ENCODE results near the gene KIF5C.

The KIF5C gene

DNA sequence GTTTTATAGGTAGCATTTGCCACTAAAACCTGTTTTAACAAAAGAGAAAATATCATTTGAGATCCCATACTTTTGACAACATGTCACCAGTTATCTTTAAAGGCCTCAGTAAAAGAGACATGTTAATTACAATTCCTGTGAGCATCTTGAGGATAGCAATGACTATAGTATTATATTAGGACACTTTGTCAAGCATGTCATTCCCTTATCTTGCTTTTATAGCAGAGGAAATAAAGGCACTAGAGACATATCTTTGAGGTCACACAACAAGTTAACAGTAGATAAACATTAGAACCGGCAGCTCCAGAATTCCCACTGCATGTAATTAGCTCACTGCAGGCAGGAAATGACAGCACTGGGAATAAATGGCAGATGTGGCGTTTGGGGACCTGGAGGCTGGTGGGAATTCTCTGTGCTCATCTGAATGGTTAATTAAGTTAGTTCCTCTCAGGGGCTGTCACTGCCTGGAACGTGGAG lies 189.4 kb downstream of the KIF5C start:
- TF ChIP-seq ZFP30 (CRISPR knock-in tag; IDR thresholded peaks at IDR 0.05) (no peak), ZNF565 (CRISPR knock-in tag; conservative IDR thresholded peaks at IDR 0.05; ENCODE audit: low read depth) (no peak), SNAI2 (CRISPR knock-in tag; IDR thresholded peaks at IDR 0.05) (0 out of 2 replicates have a peak, but pooled peaks have one; percentile 20), ESRRG (CRISPR knock-in tag; IDR thresholded peaks at IDR 0.05) (no peak), CSDC2 (CRISPR knock-in tag; IDR thresholded peaks at IDR 0.05) (no peak)
- TF ChIP-seq, protein P1, sequence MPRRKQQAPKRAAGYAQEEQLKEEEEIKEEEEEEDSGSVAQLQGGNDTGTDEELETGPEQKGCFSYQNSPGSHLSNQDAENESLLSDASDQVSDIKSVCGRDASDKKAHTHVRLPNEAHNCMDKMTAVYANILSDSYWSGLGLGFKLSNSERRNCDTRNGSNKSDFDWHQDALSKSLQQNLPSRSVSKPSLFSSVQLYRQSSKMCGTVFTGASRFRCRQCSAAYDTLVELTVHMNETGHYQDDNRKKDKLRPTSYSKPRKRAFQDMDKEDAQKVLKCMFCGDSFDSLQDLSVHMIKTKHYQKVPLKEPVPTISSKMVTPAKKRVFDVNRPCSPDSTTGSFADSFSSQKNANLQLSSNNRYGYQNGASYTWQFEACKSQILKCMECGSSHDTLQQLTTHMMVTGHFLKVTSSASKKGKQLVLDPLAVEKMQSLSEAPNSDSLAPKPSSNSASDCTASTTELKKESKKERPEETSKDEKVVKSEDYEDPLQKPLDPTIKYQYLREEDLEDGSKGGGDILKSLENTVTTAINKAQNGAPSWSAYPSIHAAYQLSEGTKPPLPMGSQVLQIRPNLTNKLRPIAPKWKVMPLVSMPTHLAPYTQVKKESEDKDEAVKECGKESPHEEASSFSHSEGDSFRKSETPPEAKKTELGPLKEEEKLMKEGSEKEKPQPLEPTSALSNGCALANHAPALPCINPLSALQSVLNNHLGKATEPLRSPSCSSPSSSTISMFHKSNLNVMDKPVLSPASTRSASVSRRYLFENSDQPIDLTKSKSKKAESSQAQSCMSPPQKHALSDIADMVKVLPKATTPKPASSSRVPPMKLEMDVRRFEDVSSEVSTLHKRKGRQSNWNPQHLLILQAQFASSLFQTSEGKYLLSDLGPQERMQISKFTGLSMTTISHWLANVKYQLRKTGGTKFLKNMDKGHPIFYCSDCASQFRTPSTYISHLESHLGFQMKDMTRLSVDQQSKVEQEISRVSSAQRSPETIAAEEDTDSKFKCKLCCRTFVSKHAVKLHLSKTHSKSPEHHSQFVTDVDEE (CRISPR knock-in tag; IDR thresholded peaks at IDR 0.05), result no peak
- ATAC-seq, result no peak

DNA sequence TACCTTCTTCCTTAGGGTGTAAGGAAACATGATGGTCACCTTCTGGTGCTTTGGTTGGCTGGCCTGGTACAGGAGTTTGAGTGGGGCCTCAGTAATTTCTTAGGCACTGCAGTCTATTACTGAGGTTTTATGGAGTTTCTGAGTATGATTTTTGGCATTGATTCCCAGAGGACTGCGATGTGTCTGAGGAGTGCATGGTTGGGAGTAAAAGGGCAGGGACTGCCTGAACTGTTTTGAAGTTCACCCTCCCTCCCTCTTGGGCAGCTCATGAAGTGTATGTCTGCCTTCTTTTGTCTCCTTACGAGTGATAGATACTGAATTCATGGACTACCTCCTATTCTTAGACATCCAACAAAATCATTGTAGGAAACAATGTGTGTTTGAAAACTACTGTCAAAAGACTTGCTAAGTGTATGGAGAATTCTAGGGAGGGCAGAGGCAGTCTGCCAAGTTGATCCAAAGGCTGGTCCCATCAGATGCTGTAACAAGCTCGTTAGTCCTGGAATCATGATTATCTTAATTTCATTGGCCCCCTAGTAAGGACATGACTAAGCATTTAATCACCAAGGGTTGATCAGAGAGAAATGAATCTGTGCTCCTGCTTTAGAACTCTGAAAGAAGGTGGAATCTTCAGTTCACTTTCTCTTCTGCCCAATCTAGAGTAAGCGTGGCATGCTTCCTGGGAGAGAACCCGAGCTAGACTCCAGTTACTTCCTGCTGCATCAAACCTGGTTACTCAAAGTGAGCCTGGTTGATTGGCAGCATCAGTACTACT lies 190.0 kb downstream of the KIF5C start:
- peak; percentile 22 for ATAC-seq
- TF ChIP-seq BACH2 (CRISPR knock-in tag; IDR thresholded peaks at IDR 0.05; ENCODE audit: borderline replicate concordance), result no peak
- TF ChIP-seq CSDC2 (CRISPR knock-in tag; IDR thresholded peaks at IDR 0.05), result no peak
- TF ChIP-seq, protein P2, sequence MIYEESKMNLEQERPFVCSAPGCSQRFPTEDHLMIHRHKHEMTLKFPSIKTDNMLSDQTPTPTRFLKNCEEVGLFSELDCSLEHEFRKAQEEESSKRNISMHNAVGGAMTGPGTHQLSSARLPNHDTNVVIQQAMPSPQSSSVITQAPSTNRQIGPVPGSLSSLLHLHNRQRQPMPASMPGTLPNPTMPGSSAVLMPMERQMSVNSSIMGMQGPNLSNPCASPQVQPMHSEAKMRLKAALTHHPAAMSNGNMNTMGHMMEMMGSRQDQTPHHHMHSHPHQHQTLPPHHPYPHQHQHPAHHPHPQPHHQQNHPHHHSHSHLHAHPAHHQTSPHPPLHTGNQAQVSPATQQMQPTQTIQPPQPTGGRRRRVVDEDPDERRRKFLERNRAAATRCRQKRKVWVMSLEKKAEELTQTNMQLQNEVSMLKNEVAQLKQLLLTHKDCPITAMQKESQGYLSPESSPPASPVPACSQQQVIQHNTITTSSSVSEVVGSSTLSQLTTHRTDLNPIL (CRISPR knock-in tag; IDR thresholded peaks at IDR 0.05; ENCODE audit: low read depth), result no peak
- TF ChIP-seq ZC3H10 (CRISPR knock-in tag; IDR thresholded peaks at IDR 0.05), result no peak
- TF ChIP-seq RARB (CRISPR knock-in tag; IDR thresholded peaks at IDR 0.05), result no peak
- no peak for TF ChIP-seq ZNF70 (CRISPR knock-in tag; IDR thresholded peaks at IDR 0.05)
- no peak for TF ChIP-seq ZFP3 (CRISPR knock-in tag; IDR thresholded peaks at IDR 0.05)
- no peak for TF ChIP-seq GLIS3 (CRISPR knock-in tag; IDR thresholded peaks at IDR 0.05)
- TF ChIP-seq ISL1 (CRISPR knock-in tag; IDR thresholded peaks at IDR 0.05), result no peak
- TF ChIP-seq, protein P3, sequence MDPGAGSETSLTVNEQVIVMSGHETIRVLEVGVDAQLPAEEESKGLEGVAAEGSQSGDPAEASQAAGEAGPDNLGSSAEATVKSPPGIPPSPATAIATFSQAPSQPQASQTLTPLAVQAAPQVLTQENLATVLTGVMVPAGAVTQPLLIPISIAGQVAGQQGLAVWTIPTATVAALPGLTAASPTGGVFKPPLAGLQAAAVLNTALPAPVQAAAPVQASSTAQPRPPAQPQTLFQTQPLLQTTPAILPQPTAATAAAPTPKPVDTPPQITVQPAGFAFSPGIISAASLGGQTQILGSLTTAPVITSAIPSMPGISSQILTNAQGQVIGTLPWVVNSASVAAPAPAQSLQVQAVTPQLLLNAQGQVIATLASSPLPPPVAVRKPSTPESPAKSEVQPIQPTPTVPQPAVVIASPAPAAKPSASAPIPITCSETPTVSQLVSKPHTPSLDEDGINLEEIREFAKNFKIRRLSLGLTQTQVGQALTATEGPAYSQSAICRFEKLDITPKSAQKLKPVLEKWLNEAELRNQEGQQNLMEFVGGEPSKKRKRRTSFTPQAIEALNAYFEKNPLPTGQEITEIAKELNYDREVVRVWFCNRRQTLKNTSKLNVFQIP (CRISPR knock-in tag; IDR thresholded peaks at IDR 0.05; ENCODE audit: borderline replicate concordance, low read depth), result no peak
- no peak for TF ChIP-seq ARNTL (CRISPR knock-in tag; IDR thresholded peaks at IDR 0.05; ENCODE audit: borderline replicate concordance, low read depth)
- TF ChIP-seq, protein P4, sequence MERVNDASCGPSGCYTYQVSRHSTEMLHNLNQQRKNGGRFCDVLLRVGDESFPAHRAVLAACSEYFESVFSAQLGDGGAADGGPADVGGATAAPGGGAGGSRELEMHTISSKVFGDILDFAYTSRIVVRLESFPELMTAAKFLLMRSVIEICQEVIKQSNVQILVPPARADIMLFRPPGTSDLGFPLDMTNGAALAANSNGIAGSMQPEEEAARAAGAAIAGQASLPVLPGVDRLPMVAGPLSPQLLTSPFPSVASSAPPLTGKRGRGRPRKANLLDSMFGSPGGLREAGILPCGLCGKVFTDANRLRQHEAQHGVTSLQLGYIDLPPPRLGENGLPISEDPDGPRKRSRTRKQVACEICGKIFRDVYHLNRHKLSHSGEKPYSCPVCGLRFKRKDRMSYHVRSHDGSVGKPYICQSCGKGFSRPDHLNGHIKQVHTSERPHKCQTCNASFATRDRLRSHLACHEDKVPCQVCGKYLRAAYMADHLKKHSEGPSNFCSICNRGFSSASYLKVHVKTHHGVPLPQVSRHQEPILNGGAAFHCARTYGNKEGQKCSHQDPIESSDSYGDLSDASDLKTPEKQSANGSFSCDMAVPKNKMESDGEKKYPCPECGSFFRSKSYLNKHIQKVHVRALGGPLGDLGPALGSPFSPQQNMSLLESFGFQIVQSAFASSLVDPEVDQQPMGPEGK (CRISPR knock-in tag; IDR thresholded peaks at IDR 0.05; ENCODE audit: borderline replicate concordance), result no peak

DNA sequence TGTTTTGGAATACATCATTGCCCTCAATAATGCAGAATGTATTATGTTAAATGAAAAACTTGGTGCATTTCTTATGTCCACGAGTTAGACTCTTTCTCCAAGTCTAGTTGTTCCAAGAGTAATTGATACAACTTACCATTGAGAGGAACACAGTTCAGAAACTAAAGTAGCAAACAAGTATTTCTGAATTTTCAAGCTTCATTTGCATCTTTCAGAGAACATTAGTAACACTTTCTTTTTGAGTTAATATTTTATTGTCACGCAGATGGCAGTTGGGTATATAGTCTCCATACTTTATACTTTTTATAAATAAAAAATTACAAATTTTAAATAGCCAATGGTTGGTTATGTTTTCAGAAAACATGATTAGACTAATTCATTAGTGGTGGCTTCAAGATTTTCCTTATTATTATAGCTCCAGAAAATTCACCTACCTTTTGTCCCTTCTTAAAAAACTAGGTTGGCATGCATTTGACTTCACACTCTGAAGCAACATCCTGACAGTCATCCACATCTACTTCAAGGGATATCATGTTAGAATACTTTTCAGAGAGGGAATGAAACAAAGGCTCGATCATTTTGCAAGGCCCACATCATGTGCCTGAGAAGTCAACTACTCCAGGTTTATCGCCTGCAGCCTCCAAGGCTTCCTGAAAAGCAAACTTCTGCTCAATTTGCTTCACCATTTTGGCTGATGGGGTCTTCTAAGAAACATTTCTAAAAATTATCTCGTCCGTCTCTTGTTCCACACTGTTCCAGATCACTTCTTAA lies 193.4 kb downstream of the KIF5C start:
- ATAC-seq, result no peak
- no peak for TF ChIP-seq BACH2 (CRISPR knock-in tag; IDR thresholded peaks at IDR 0.05; ENCODE audit: borderline replicate concordance)
- 0 out of 2 replicates have a peak, but pooled peaks have one; percentile 39 for TF ChIP-seq CSDC2 (CRISPR knock-in tag; IDR thresholded peaks at IDR 0.05)
- TF ChIP-seq ESRRG (CRISPR knock-in tag; IDR thresholded peaks at IDR 0.05), result no peak

Data from SK-N-SH treated with all-trans-retinoic acid at 6 μM for 48 hours (cell line).